Subcutaneous abdominal adipose tissue (tissue), 5 donors: ENCODE measurements around the gene ADIPOR1.
"Not testable (repeated sequence)": the region's sequence is repeated elsewhere in the genome, so short reads cannot be mapped to it uniquely, and the experiment has no call there.

Experiments
- H3K27ac ChIP-seq: one replicate; pipeline ENCODE4 v1.7.0; 2013; ENCODE audit warnings: low read depth, mild to moderate bottlenecking, inconsistent platforms, low read length, moderate library complexity
- H3K27me3 ChIP-seq, 5 donors: one replicate each; pipeline ENCODE4 v1.7.0; 2013; ENCODE audit warnings: low read length in 5 of 5, inconsistent platforms in 1 of 5; ENCODE audit not compliant: control insufficient read depth in 5 of 5, insufficient read depth in 4 of 5
- H3K36me3 ChIP-seq, 5 donors: one replicate each; pipeline ENCODE4 v1.7.0; 2013; ENCODE audit warnings: low read length in 5 of 5; ENCODE audit not compliant: control insufficient read depth in 5 of 5, insufficient read depth in 5 of 5
- H3K4me1 ChIP-seq, 5 donors: one replicate each; pipeline ENCODE4 v1.7.0; 2013; ENCODE audit warnings: low read length in 5 of 5, mild to moderate bottlenecking in 3 of 5, moderate library complexity in 1 of 5; ENCODE audit not compliant: control insufficient read depth in 5 of 5, insufficient read depth in 5 of 5
- H3K4me3 ChIP-seq, 5 donors: one replicate each; pipeline ENCODE4 v1.7.0; 2013; ENCODE audit warnings: low read length in 5 of 5, low read depth in 1 of 5
- H3K9ac ChIP-seq, 5 donors: one replicate each; pipeline ENCODE4 v1.7.0; 2013; ENCODE audit warnings: low read length in 5 of 5, mild to moderate bottlenecking in 4 of 5, moderate library complexity in 3 of 5
- H3K9me3 ChIP-seq, 5 donors: one replicate each; pipeline ENCODE4 v1.7.0; 2013; ENCODE audit warnings: low read length in 5 of 5; ENCODE audit not compliant: control insufficient read depth in 5 of 5
- donor health status: healthy.
- donor health status: healthy.
- donor health status: healthy.
- donor health status: healthy.
- donor health status: healthy.

ADIPOR1 gene

GRCh38 chr1:202941372-202941771 lies 16.7 kb downstream of the ADIPOR1 start:
- H3K4me3 ChIP-seq, result no peak overlapping the region
- H3K27me3 ChIP-seq, result no peaks in the 10 kb centered on the region
- H3K4me1 ChIP-seq, result no peaks in the 10 kb centered on the region
- H3K36me3 ChIP-seq, result peaks cover 51 to 69% (median 59%) of the 10 kb centered on the region in 5 donors
- no peak overlapping the region for H3K9ac ChIP-seq
- H3K27ac ChIP-seq, result no peak overlapping the region
- no peaks in the 10 kb centered on the region for H3K9me3 ChIP-seq

DNA sequence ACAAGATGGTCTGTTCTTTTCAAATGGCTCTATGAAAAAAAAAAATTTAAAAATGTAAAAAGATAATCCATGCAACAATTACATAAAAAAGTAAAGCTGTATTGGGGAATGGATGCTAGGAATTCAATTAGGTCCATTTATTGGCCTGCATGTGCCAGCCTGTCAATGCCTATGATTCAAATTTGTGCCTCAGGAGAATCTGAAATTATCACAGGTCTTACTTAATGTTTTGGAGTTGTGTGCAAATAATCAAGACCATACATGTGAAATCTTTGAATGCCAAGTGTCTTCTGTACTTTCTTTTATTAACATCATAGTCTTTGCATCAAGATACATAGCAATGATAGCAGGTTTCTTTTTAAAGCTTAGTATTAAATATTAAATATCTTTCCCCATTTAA lies 17.6 kb downstream of the ADIPOR1 start:
- no peak overlapping the region for H3K9ac ChIP-seq
- H3K9me3 ChIP-seq, result no peaks in the 10 kb centered on the region
- no peak overlapping the region for H3K27ac ChIP-seq
- peaks cover 43 to 61% (median 51%) of the 10 kb centered on the region in 5 donors for H3K36me3 ChIP-seq
- H3K27me3 ChIP-seq, result no peaks in the 10 kb centered on the region
- H3K4me3 ChIP-seq, result no peak overlapping the region
- no peaks in the 10 kb centered on the region for H3K4me1 ChIP-seq

DNA sequence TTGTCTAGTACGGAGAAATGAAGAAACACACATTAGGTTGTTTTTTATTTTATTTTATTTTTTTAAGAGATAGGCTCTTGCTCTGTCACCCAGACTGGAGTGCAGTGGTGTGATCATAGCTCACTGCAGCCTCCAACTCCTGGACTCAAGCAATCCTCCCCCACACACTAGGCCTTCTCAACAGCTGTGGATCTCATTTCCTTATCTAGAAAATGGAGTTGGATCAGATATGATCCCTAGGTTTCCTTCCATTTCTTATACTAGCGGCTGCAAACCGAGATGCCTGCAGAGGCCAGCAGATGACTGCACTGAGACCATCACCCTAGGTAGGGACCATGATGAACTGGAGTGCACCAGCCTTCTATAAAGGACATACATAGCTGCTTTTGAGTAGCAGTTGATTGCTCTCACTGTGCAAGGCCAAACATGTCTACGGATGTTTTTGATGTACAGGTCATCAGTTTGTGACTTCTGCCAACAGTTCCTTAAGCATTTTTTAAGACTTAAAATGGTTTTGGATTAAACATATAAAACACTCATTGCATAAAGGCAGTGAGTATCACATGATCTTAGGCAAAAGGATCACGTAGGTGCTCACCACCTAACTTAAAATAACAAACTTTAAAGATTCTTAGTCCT lies 19.7 kb downstream of the ADIPOR1 start:
- Histone ChIP-seq H3K36me3 (peaks cover 23 to 40% (median 32%) of the 10 kb centered on the region in 5 donors), H3K9ac (no peak overlapping the region), H3K27ac (no peak overlapping the region), H3K9me3 (no peaks in the 10 kb centered on the region), H3K4me3 (no peak overlapping the region), H3K27me3 (no peaks in the 10 kb centered on the region), H3K4me1 (no peaks in the 10 kb centered on the region)

DNA sequence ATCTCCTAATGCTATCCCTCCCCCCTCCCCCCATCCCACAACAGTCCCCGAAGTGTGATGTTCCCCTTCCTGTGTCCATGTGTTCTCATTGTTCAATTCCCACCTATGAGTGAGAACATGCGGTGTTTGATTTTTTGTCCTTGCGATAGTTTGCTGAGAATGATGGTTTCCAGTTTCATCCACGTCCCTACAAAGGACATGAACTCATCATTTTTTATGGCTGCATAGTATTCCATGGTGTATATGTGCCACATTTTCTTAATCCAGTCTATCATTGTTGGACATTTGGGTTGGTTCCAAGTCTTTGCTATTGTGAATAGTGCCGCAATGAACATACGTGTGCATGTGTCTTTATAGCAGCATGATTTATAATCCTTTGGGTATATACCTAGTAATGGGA lies 21.7 kb downstream of the ADIPOR1 start:
- H3K4me1 ChIP-seq, H3K27ac ChIP-seq, H3K4me3 ChIP-seq, H3K9me3 ChIP-seq, H3K27me3 ChIP-seq, H3K9ac ChIP-seq: not testable (repeated sequence)
- peaks cover 7 to 21% (median 14%) of the 10 kb centered on the region in 5 donors for H3K36me3 ChIP-seq

DNA sequence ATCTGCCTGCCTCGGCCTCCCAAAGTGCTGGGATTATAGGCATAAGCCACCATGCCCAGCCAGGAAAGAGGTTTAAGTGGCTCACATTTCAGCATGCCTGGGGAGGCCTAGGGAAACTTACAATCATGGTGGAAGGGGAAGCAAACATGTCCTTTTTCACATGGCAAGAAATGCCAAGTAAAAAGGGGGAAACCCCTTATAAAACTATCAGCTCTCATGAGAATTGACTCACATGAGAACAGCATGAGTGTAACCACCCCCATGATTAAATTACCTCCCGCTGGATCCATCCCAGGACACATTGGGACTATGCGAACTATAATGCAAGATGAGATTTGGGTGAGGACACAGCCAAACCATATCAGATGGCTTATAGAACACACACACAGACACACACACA lies 22.3 kb downstream of the ADIPOR1 start:
- H3K4me3 ChIP-seq, result no peak overlapping the region
- H3K9ac ChIP-seq, result no peak overlapping the region
- peaks cover 3 to 16% (median 9%) of the 10 kb centered on the region in 5 donors for H3K36me3 ChIP-seq
- H3K27me3 ChIP-seq, result no peaks in the 10 kb centered on the region
- peaks cover 0 to 2% (median 0%) of the 10 kb centered on the region in 5 donors for H3K9me3 ChIP-seq
- H3K27ac ChIP-seq, result no peak overlapping the region
- H3K4me1 ChIP-seq, result no peaks in the 10 kb centered on the region

GRCh38 chr1:202934755-202935154 lies 23.4 kb downstream of the ADIPOR1 start:
- no peak overlapping the region for H3K9ac ChIP-seq
- no peak overlapping the region for H3K27ac ChIP-seq
- no peak overlapping the region for H3K4me3 ChIP-seq
- peaks cover 0 to 2% (median 0%) of the 10 kb centered on the region in 5 donors for H3K9me3 ChIP-seq
- peaks cover 0 to 6% (median 0%) of the 10 kb centered on the region in 5 donors for H3K36me3 ChIP-seq
- H3K4me1 ChIP-seq, result no peaks in the 10 kb centered on the region
- H3K27me3 ChIP-seq, result no peaks in the 10 kb centered on the region

GRCh38 chr1:202932476-202932875 lies 25.6 kb downstream of the ADIPOR1 start:
- no peak overlapping the region for H3K4me3 ChIP-seq
- no peaks in the 10 kb centered on the region for H3K27me3 ChIP-seq
- peaks cover 0 to 2% (median 0%) of the 10 kb centered on the region in 5 donors for H3K9me3 ChIP-seq
- H3K36me3 ChIP-seq, result no peaks in the 10 kb centered on the region
- no peak overlapping the region for H3K27ac ChIP-seq
- H3K9ac ChIP-seq, result no peak overlapping the region
- peaks cover 0 to 4% (median 0%) of the 10 kb centered on the region in 5 donors for H3K4me1 ChIP-seq

- Histone ChIP-seq H3K36me3 (peaks cover 0 to 7% (median 5%) of the 10 kb centered on the region in 5 donors), H3K9me3 (no peaks in the 10 kb centered on the region), H3K9ac (peak within 1 kb of the TSS; percentile 87 to 93 (median 90)), H3K4me1 (peaks cover 0 to 21% (median 12%) of the 10 kb centered on the region in 5 donors), H3K27me3 (no peaks in the 10 kb centered on the region), H3K4me3 (peak within 1 kb of the TSS; percentile 91 to 100 (median 98)), H3K27ac (peak within 1 kb of the TSS; percentile 84)
Measured at GRCh38 chr1:202926581-202927491, 31.3 kb downstream of the ADIPOR1 start, which contains the start of gene KLHL12. KLHL12 (minus strand) TSS chr1:202927234; CDS start chr1:202925162, 2,072 bp downstream.

DNA sequence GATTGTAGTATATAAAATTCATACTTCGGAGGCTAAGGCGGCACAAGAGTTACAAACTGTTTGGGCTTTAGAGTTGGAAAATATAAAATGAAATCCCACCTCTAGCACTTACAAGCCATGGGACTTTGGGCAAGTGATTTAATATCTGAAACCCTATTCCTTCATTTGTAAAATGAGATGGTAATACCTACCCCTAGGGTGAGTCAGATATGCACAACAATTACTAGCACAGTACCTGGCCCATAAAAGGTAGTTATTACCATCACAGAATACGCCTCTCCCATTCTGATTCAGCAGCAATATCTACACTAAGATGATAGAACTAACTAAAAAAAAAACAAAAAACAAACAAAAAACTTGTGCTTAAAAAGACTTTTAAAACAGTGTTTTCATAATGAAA lies 34.6 kb downstream of the ADIPOR1 start:
- Histone ChIP-seq H3K9me3 (no peaks in the 10 kb centered on the region), H3K27me3 (no peaks in the 10 kb centered on the region), H3K36me3 (peaks cover 13 to 17% (median 14%) of the 10 kb centered on the region in 5 donors), H3K9ac (peak overlapping the region in 2 of 5 donors; percentile 32 to 35), H3K4me1 (peaks cover 0 to 21% (median 12%) of the 10 kb centered on the region in 5 donors), H3K4me3 (no peak overlapping the region), H3K27ac (no peak overlapping the region)

DNA sequence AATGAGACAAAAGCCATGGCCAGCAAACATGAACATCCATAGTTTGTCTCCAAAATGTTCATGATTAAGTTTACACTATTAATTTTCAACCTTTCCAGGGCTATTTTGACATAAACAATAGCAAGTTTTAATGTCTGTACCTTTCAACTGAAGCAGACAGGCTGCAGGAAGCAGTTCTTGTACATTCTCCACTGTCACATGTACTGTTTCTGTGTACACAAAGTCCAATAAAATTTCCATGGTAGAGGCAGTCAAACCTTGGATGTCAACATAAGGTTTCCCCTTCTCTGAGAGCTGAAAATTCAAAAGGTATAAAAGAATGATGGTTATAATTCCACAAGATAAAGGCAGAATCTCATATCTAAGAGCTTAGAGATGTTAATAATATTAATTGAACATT lies 38.5 kb downstream of the ADIPOR1 start:
- no peaks in the 10 kb centered on the region for H3K9me3 ChIP-seq
- H3K36me3 ChIP-seq, result peaks cover 42 to 55% (median 48%) of the 10 kb centered on the region in 5 donors
- no peaks in the 10 kb centered on the region for H3K27me3 ChIP-seq
- H3K4me1 ChIP-seq, result peaks cover 0 to 12% (median 3%) of the 10 kb centered on the region in 5 donors
- H3K4me3 ChIP-seq, result no peak overlapping the region
- no peak overlapping the region for H3K27ac ChIP-seq
- no peak overlapping the region for H3K9ac ChIP-seq
